GM12878 (cell line): ENCODE measurements around the gene FADD. TPM values are rescaled to one million over a fixed set of nuclear protein-coding genes. Genes with fewer than 3 reads are reported as not detected.

Experiments
- HDGF ChIP-seq: fragments of 450-650 bp; IDR thresholded peaks from 2 replicates; pipeline ENCODE4 v1.6.1; 2016; ENCODE audit warnings: antibody characterized with exemption
- MTA3 ChIP-seq: IDR thresholded peaks from 2 replicates; pipeline ENCODE4 v1.6.1; 2012; ENCODE audit warnings: low read length, inconsistent platforms, borderline replicate concordance
- RFX5 ChIP-seq: IDR thresholded peaks from 2 replicates; pipeline ENCODE4 v1.6.1; 2011; ENCODE audit warnings: low read depth, low read length, improper control_type of control experiment
- ZBTB4 ChIP-seq: fragments of 450-650 bp; formaldehyde crosslinking; IDR thresholded peaks from 2 replicates; pipeline ENCODE4 v1.4.0; 2022; ENCODE audit warnings: mild to moderate bottlenecking, moderate library complexity
- ZNF217 ChIP-seq: fragments of 450-650 bp; IDR thresholded peaks from 2 replicates; pipeline ENCODE4 v1.6.1; 2017; ENCODE audit warnings: antibody characterized with exemption, mild to moderate bottlenecking
- polyA plus RNA-seq, 11 experiments: library from polyadenylated mRNA; depleted of rRNA in 4 of 11; unstranded in 6 of 11; stranded (reverse) in 5 of 11; fragments of >200 nt; fragmentation: Nextera tagmentation in 4 of 11; fragmentation: Illumina TruSeq in 1 of 11; extraction: Ambion mirVana in 4 of 11; extraction: Trizol in 1 of 11; gene quantifications; 1 replicate in 1 of 11; 2 replicates in 10 of 11; pipeline versions ENCODE4 v1.2.1 to v1.2.3, GENCODE V29; 2011 to 2016; ENCODE audit warnings: inconsistent platforms in 2 of 11, missing spikeins in 2 of 11, low read depth in 1 of 11
- total RNA-seq, 4 experiments: library from RNA; depleted of rRNA in 3 of 4; stranded (reverse); fragments of >200 nt in 3 of 4; fragmentation: Illumina TruSeq in 1 of 4; extraction: Trizol in 1 of 4; gene quantifications; 2 replicates each; pipeline versions ENCODE4 v1.2.1 to v1.2.3, GENCODE V29; 2013 to 2021
- TF ChIP-seq, protein P1 (sequence below): fragments of 450-650 bp; IDR thresholded peaks from 2 replicates; pipeline ENCODE4 v1.6.1; 2017; ENCODE audit warnings: mild to moderate bottlenecking
- TF ChIP-seq, protein P2 (sequence below): fragments of 450-650 bp; formaldehyde crosslinking; IDR thresholded peaks from 2 replicates; pipeline ENCODE4 v1.4.0; 2020; ENCODE audit warnings: mild to moderate bottlenecking, moderate library complexity

Gene FADD
- total and polyA plus RNA-seq, 10 of the 15 experiments (the other 5 are each of a cell fraction or from before 2014, with no cell fraction given) = 0.32 to 38.7 (median 21.8) TPM

DNA sequence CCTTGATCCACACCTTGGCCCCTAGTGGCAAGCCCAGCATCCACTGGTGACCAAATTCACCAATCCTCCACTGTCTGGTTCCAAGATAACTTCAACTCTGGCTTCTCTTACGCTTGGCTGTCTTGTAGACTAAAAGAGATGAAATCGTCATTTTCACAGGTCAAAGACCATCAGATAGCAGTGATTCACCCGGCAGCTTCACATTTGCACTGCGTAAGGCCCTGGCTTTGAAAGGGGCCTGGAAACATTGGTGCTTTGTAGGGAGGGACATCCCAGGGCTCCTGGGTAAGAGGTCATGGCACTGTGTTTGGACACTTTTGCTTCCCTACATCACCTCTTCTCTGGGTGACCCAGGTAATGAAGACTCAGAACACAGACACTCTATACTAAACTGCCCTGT lies 30.1 kb upstream of the FADD start (continued):
- TF ChIP-seq, protein P1, sequence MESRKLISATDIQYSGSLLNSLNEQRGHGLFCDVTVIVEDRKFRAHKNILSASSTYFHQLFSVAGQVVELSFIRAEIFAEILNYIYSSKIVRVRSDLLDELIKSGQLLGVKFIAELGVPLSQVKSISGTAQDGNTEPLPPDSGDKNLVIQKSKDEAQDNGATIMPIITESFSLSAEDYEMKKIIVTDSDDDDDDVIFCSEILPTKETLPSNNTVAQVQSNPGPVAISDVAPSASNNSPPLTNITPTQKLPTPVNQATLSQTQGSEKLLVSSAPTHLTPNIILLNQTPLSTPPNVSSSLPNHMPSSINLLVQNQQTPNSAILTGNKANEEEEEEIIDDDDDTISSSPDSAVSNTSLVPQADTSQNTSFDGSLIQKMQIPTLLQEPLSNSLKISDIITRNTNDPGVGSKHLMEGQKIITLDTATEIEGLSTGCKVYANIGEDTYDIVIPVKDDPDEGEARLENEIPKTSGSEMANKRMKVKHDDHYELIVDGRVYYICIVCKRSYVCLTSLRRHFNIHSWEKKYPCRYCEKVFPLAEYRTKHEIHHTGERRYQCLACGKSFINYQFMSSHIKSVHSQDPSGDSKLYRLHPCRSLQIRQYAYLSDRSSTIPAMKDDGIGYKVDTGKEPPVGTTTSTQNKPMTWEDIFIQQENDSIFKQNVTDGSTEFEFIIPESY = no peak
- TF ChIP-seq MTA3 = no peak
- no peak for TF ChIP-seq HDGF
- no peak for TF ChIP-seq ZNF217
- no peak for TF ChIP-seq RFX5
- TF ChIP-seq, protein P2, sequence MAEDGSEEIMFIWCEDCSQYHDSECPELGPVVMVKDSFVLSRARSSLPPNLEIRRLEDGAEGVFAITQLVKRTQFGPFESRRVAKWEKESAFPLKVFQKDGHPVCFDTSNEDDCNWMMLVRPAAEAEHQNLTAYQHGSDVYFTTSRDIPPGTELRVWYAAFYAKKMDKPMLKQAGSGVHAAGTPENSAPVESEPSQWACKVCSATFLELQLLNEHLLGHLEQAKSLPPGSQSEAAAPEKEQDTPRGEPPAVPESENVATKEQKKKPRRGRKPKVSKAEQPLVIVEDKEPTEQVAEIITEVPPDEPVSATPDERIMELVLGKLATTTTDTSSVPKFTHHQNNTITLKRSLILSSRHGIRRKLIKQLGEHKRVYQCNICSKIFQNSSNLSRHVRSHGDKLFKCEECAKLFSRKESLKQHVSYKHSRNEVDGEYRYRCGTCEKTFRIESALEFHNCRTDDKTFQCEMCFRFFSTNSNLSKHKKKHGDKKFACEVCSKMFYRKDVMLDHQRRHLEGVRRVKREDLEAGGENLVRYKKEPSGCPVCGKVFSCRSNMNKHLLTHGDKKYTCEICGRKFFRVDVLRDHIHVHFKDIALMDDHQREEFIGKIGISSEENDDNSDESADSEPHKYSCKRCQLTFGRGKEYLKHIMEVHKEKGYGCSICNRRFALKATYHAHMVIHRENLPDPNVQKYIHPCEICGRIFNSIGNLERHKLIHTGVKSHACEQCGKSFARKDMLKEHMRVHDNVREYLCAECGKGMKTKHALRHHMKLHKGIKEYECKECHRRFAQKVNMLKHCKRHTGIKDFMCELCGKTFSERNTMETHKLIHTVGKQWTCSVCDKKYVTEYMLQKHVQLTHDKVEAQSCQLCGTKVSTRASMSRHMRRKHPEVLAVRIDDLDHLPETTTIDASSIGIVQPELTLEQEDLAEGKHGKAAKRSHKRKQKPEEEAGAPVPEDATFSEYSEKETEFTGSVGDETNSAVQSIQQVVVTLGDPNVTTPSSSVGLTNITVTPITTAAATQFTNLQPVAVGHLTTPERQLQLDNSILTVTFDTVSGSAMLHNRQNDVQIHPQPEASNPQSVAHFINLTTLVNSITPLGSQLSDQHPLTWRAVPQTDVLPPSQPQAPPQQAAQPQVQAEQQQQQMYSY (CRISPR knock-in tag) = no peak
- TF ChIP-seq ZBTB4 = no peak
